ENCODE results near the gene SOX15. TPM values are rescaled to one million over a fixed set of nuclear protein-coding genes. Genes with fewer than 3 reads are reported as not detected.
"Not testable (repeated sequence)": the region's sequence is repeated elsewhere in the genome, so short reads cannot be mapped to it uniquely, and the experiment has no call there.

The SOX15 gene
- total and polyA plus RNA-seq, 10 of the 15 experiments (the other 5 are each of a cell fraction or from before 2014, with no cell fraction given) = 0.06 to 0.53 (median 0.16) TPM; not detected in 2

DNA sequence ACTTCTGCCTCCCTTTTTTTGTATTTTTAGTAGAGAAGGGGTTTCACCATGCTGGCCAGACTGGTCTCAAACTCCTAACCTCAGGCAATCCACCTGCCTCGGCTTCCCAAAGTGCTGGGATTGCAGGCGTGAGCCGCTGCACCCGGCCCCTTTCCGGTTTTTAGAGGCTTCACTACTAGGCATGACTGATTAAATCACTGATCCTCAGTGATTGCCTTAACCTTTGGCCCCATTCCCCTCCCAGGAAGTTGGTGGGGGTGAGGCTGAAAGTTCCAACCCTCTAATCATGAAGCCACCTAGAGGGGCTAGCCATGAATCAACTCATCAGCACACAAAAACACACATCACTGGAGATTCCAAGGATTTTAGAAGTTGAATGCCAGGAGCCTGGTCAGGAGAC lies 7.7 kb upstream of the SOX15 start:
- peak; percentile 91 for FAIRE-seq
- RAD21 ChIA-PET (ENCODE audit: unreplicated experiment); BruUV-seq (replicated peaks): not testable (repeated sequence)

DNA sequence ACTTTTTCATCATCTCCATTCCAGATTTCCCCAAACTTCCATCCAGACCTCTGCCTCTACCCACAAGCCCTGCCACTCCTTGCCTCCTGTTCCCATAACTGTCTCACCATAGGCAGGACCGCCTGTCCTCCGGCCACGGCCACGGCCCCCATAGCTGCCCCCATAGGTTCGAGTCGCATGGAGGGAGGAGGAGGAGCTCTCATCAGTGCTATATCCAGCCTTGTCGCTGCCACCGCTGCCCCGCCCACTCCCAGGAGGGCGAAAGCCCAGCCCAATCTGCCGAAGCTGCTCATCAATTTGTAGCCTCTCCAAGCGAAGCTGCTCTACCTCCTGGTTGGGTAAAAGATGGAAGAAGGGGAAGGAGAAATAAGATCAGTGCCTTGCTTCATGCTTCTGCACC lies 3.4 kb upstream of the SOX15 start:
- POLR2A ChIA-PET = no interaction called here
- H3K4me1 ChIP-seq (ENCODE audit: control insufficient read depth, insufficient read depth, low read length) = no peaks in the 10 kb centered on the region
- CTCF ChIA-PET = interaction anchor here (1.6 to 2.4 kb wide), 2 partner anchors 10 to 94 kb away, joined by 3 to 5 read pairs; partner anchors contain the start of genes MPDU1, TP53 and WRAP53
- no peaks in the 10 kb centered on the region for H3K79me2 ChIP-seq (ENCODE audit: control insufficient read depth, insufficient read depth, low read length)
- no peak overlapping the region for H3K4me3 ChIP-seq
- H3K27me3 ChIP-seq (replicated peaks in 1 of 2; ENCODE audit: control insufficient read depth in 2 of 2, insufficient read depth in 2 of 2, low read length in 1 of 2) = no peaks in the 10 kb centered on the region
- FAIRE-seq (no peak), DNase-seq (ENCODE audit: low read depth, low spot score) (no peak), ATAC-seq (no peak)
- SMC1A ChIA-PET (ENCODE audit: uncharacterized antibody, unreplicated experiment) = interaction anchor here (0.6 kb wide), 1 partner anchor 667 kb away, joined by 4 read pairs; no protein-coding TSS in a partner anchor
- no peak overlapping the region for H3K4me2 ChIP-seq (ENCODE audit: control insufficient read depth, insufficient read depth)
- in situ Hi-C loops (cut with MboI) (no loop called here), intact Hi-C loops (cut with micrococcal nuclease; ENCODE audit: unreplicated experiment) (no loop called here)
- no peak overlapping the region for H2AFZ ChIP-seq (ENCODE audit: control insufficient read depth, low read depth, low read length)
- H3K27ac ChIP-seq (ENCODE audit: control insufficient read depth, insufficient read depth) = no peak overlapping the region
- no peaks in the 10 kb centered on the region for H3K9me3 ChIP-seq (replicated peaks; ENCODE audit: control insufficient read depth, insufficient read depth, low read length)
- H4K20me1 ChIP-seq (ENCODE audit: control insufficient read depth, insufficient read depth) = no peaks in the 10 kb centered on the region; the same call in 1 of the 2 replicates
- RAD21 ChIA-PET (ENCODE audit: unreplicated experiment) = no interaction called here
- H3K36me3 ChIP-seq (ENCODE audit: control insufficient read depth in 2 of 2, insufficient read depth in 2 of 2, low read length in 1 of 2) = peaks cover 23 to 29% of the 10 kb centered on the region in 2 experiments
- TF ChIP-seq PML (IDR thresholded peaks at IDR 0.05; ENCODE audit: low read length) (no peak), MEF2B (IDR thresholded peaks at IDR 0.05; ENCODE audit: partially characterized antibody, poor library complexity, severe bottlenecking) (no peak), CBFB (IDR thresholded peaks at IDR 0.05; ENCODE audit: low read depth) (no peak), KLF5 (IDR thresholded peaks at IDR 0.05; ENCODE audit: partially characterized antibody) (no peak), MEF2A (IDR thresholded peaks at IDR 0.05; ENCODE audit: insufficient read depth, low read depth, low read length) (no peak), SP1 (IDR thresholded peaks at IDR 0.05; ENCODE audit: low read depth, low read length) (no peak), SMAD1 (IDR thresholded peaks at IDR 0.05; ENCODE audit: low read depth, partially characterized antibody) (no peak), JUNB (IDR thresholded peaks at IDR 0.05) (no peak), CHD2 (IDR thresholded peaks at IDR 0.05; ENCODE audit: borderline replicate concordance, low read depth, low read length) (no peak), HDGF (IDR thresholded peaks at IDR 0.05) (no peak)
- TF ChIP-seq, protein P1, sequence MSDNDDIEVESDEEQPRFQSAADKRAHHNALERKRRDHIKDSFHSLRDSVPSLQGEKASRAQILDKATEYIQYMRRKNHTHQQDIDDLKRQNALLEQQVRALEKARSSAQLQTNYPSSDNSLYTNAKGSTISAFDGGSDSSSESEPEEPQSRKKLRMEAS (IDR thresholded peaks at IDR 0.05; ENCODE audit: low read depth, low read length) = no peak
- TF ChIP-seq, protein P2, sequence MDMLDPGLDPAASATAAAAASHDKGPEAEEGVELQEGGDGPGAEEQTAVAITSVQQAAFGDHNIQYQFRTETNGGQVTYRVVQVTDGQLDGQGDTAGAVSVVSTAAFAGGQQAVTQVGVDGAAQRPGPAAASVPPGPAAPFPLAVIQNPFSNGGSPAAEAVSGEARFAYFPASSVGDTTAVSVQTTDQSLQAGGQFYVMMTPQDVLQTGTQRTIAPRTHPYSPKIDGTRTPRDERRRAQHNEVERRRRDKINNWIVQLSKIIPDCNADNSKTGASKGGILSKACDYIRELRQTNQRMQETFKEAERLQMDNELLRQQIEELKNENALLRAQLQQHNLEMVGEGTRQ (IDR thresholded peaks at IDR 0.05; ENCODE audit: borderline replicate concordance, low read depth, low read length) = no peak
- TF ChIP-seq, protein P3, sequence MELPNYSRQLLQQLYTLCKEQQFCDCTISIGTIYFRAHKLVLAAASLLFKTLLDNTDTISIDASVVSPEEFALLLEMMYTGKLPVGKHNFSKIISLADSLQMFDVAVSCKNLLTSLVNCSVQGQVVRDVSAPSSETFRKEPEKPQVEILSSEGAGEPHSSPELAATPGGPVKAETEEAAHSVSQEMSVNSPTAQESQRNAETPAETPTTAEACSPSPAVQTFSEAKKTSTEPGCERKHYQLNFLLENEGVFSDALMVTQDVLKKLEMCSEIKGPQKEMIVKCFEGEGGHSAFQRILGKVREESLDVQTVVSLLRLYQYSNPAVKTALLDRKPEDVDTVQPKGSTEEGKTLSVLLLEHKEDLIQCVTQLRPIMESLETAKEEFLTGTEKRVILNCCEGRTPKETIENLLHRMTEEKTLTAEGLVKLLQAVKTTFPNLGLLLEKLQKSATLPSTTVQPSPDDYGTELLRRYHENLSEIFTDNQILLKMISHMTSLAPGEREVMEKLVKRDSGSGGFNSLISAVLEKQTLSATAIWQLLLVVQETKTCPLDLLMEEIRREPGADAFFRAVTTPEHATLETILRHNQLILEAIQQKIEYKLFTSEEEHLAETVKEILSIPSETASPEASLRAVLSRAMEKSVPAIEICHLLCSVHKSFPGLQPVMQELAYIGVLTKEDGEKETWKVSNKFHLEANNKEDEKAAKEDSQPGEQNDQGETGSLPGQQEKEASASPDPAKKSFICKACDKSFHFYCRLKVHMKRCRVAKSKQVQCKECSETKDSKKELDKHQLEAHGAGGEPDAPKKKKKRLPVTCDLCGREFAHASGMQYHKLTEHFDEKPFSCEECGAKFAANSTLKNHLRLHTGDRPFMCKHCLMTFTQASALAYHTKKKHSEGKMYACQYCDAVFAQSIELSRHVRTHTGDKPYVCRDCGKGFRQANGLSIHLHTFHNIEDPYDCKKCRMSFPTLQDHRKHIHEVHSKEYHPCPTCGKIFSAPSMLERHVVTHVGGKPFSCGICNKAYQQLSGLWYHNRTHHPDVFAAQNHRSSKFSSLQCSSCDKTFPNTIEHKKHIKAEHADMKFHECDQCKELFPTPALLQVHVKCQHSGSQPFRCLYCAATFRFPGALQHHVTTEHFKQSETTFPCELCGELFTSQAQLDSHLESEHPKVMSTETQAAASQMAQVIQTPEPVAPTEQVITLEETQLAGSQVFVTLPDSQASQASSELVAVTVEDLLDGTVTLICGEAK (IDR thresholded peaks at IDR 0.05; ENCODE audit: borderline replicate concordance) = no peak
- no peak overlapping the region for H3K9ac ChIP-seq (ENCODE audit: control insufficient read depth, insufficient read depth, low read length)
- WGBS (ENCODE audit: insufficient coverage, insufficient replicate concordance, low lambda C conversion rate, missing lambda C conversion rate) = 89% methylated on average over 12 of the region's 12 CpGs
- BruUV-seq (replicated peaks) = no TSS peak

More for the DNA sequence above, 7.7 kb upstream of the SOX15 start:
- ATAC-seq; H3K4me2 ChIP-seq (ENCODE audit: control insufficient read depth, insufficient read depth); DNase-seq (ENCODE audit: low read depth, low spot score); H3K27ac ChIP-seq (ENCODE audit: control insufficient read depth, insufficient read depth); H2AFZ ChIP-seq (ENCODE audit: control insufficient read depth, low read depth, low read length); H3K4me1 ChIP-seq (ENCODE audit: control insufficient read depth, insufficient read depth, low read length); H3K27me3 ChIP-seq (replicated peaks in 1 of 2; ENCODE audit: control insufficient read depth in 2 of 2, insufficient read depth in 2 of 2, low read length in 1 of 2); intact Hi-C loops (cut with micrococcal nuclease; ENCODE audit: unreplicated experiment); H3K9ac ChIP-seq (ENCODE audit: control insufficient read depth, insufficient read depth, low read length); H3K4me3 ChIP-seq; SMC1A ChIA-PET (ENCODE audit: uncharacterized antibody, unreplicated experiment); in situ Hi-C loops (cut with MboI); H3K79me2 ChIP-seq (ENCODE audit: control insufficient read depth, insufficient read depth, low read length); CTCF ChIA-PET; H4K20me1 ChIP-seq (ENCODE audit: control insufficient read depth, insufficient read depth); H3K9me3 ChIP-seq (replicated peaks; ENCODE audit: control insufficient read depth, insufficient read depth, low read length): not testable (repeated sequence)
- H3K36me3 ChIP-seq (ENCODE audit: control insufficient read depth in 2 of 2, insufficient read depth in 2 of 2, low read length in 1 of 2) = peaks cover 14 to 32% of the 10 kb centered on the region in 2 experiments
- WGBS (ENCODE audit: insufficient coverage, insufficient replicate concordance, low lambda C conversion rate, missing lambda C conversion rate) = 97% methylated on average over 5 of the region's 5 CpGs
- POLR2A ChIA-PET = interaction anchor here (0.6 kb wide), 1 partner anchor 538 kb away, joined by 3 read pairs; no protein-coding TSS in a partner anchor
